ENCODE data around the gene INVS. TPM values are rescaled to one million over a fixed set of nuclear protein-coding genes. Genes with fewer than 3 reads are reported as not detected.
"Not testable (repeated sequence)": the region's sequence is repeated elsewhere in the genome, so short reads cannot be mapped to it uniquely, and the experiment has no call there.

INVS gene
- total RNA-seq, 4 donors from 2014 or later, result 8.2 to 59.2 (median 26.0) TPM

DNA sequence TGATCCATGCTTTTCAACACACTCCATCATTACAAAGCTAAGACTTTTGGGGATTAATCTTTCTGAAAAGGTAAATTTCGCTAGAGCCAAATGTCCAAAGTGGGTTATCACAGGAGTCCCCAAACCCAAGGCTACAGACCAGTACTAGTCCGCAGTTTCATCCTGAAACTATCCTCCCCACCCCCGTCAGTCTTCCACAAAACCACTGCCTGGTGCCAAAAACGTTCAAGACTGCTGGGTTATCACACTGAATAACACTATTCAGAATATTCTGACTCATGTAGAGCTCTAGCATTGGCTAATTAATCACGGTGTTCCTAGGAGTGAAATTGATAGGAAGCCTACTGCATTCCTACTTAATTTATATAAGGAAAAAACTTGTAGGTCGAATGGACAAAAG lies 24.9 kb upstream of the INVS start:
- no peaks in the 10 kb centered on the region for H3K4me1 ChIP-seq
- no peaks in the 10 kb centered on the region for H3K9me3 ChIP-seq
- no peak overlapping the region for H3K4me3 ChIP-seq
- intact Hi-C loops (cut with DNase I; ENCODE audit: low total_unique reads), result no loop called here
- TF ChIP-seq, protein P1, sequence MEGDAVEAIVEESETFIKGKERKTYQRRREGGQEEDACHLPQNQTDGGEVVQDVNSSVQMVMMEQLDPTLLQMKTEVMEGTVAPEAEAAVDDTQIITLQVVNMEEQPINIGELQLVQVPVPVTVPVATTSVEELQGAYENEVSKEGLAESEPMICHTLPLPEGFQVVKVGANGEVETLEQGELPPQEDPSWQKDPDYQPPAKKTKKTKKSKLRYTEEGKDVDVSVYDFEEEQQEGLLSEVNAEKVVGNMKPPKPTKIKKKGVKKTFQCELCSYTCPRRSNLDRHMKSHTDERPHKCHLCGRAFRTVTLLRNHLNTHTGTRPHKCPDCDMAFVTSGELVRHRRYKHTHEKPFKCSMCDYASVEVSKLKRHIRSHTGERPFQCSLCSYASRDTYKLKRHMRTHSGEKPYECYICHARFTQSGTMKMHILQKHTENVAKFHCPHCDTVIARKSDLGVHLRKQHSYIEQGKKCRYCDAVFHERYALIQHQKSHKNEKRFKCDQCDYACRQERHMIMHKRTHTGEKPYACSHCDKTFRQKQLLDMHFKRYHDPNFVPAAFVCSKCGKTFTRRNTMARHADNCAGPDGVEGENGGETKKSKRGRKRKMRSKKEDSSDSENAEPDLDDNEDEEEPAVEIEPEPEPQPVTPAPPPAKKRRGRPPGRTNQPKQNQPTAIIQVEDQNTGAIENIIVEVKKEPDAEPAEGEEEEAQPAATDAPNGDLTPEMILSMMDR (IDR thresholded peaks at IDR 0.05), result no peak
- no peak for TF ChIP-seq POLR2A (IDR thresholded peaks at IDR 0.05)
- H3K27me3 ChIP-seq, result no peaks in the 10 kb centered on the region
- no peak for DNase-seq
- no peaks in the 10 kb centered on the region for H3K36me3 ChIP-seq
- H3K27ac ChIP-seq, result no peak overlapping the region

DNA sequence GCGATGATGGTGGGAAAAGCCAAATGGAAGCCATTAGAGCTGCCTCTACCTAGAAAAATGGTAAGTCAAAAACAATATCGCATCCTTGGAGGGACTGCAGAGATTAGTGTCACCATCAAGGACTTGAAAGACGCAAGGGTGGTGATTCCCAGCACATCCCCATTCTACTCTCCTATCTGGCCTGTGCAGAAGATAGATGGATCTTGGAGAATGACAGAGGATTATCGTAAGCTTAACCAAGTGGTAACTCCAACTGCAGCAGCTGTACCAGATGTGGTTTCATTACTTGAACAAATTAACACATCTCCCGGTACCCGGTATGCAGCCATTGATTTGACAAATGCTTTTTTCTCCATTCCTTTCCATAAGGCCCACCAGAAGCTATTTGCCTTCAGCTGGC lies 24.1 kb upstream of the INVS start:
- intact Hi-C loops (cut with DNase I; ENCODE audit: low total_unique reads), result no loop called here
- H3K9me3 ChIP-seq, result no peaks in the 10 kb centered on the region
- no peak for DNase-seq
- no peaks in the 10 kb centered on the region for H3K36me3 ChIP-seq
- no peaks in the 10 kb centered on the region for H3K4me1 ChIP-seq
- H3K27ac ChIP-seq, result no peak overlapping the region
- H3K27me3 ChIP-seq, result no peaks in the 10 kb centered on the region
- no peak overlapping the region for H3K4me3 ChIP-seq
- TF ChIP-seq, protein P1 (IDR thresholded peaks at IDR 0.05), result no peak
- TF ChIP-seq POLR2A (IDR thresholded peaks at IDR 0.05), result no peak

GRCh38 chr9:100076256-100076655 lies 22.8 kb upstream of the INVS start:
- H3K4me1 ChIP-seq; H3K36me3 ChIP-seq; H3K4me3 ChIP-seq; H3K27me3 ChIP-seq; DNase-seq; H3K27ac ChIP-seq; intact Hi-C loops (cut with DNase I; ENCODE audit: low total_unique reads); H3K9me3 ChIP-seq: not testable (repeated sequence)

DNA sequence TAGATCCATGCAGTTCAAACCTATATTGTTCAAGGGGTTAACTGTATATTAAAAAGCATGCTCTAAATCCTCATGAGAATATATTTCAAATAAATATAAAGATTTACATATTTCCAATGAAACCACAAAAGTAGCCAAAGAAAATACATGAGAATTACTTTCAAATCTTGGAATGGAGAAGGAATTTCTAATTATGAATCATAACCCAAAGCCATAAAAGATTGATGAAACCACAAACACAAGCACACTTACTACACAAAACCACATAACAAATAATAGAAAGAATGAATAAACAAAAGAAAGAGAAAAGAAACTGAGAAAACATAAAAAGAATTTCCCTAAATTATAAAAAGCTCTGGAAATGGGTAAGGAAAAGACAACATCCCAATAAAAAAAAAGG lies 16.3 kb upstream of the INVS start:
- H3K4me1 ChIP-seq, result no peaks in the 10 kb centered on the region
- no peak overlapping the region for H3K4me3 ChIP-seq
- TF ChIP-seq, protein P1 (IDR thresholded peaks at IDR 0.05), result no peak
- TF ChIP-seq POLR2A (IDR thresholded peaks at IDR 0.05), result no peak
- no peaks in the 10 kb centered on the region for H3K27me3 ChIP-seq
- H3K9me3 ChIP-seq, result no peaks in the 10 kb centered on the region
- H3K36me3 ChIP-seq, result no peaks in the 10 kb centered on the region
- no peak for DNase-seq
- no peak overlapping the region for H3K27ac ChIP-seq
- intact Hi-C loops (cut with DNase I; ENCODE audit: low total_unique reads), result no loop called here

GRCh38 chr9:100083448-100084127 lies 15.5 kb upstream of the INVS start:
- intact Hi-C loops (cut with DNase I; ENCODE audit: low total_unique reads), result no loop called here

More at GRCh38 chr9:100083448-100084127, 15.5 kb upstream of the INVS start:
- H3K27ac ChIP-seq, result no peak overlapping the region
- no peaks in the 10 kb centered on the region for H3K9me3 ChIP-seq
- H3K36me3 ChIP-seq, result no peaks in the 10 kb centered on the region
- H3K4me3 ChIP-seq, result no peak overlapping the region
- DNase-seq, result no peak
- TF ChIP-seq POLR2A (IDR thresholded peaks at IDR 0.05), result no peak
- TF ChIP-seq, protein P1 (IDR thresholded peaks at IDR 0.05), result no peak
- H3K4me1 ChIP-seq, result no peaks in the 10 kb centered on the region
- H3K27me3 ChIP-seq, result no peaks in the 10 kb centered on the region

Measured in uterus (tissue), 4 donors.